HEK293 (cell line): ENCODE measurements around the gene ZNF175.

Experiments used
- BCL11B ChIP-seq: fragments of 450-650 bp; formaldehyde crosslinking; IDR thresholded peaks from 2 replicates; pipeline ENCODE4 v1.5.1; 2016; ENCODE audit warnings: low read depth, missing biosample characterization, missing genetic modification characterization
- EGR2 ChIP-seq: fragments of 450-650 bp; formaldehyde crosslinking; IDR thresholded peaks from 2 replicates; pipeline ENCODE4 v1.5.1; 2016; ENCODE audit warnings: low read depth, missing biosample characterization, missing genetic modification characterization
- KLF1 ChIP-seq: fragments of 450-650 bp; formaldehyde crosslinking; IDR thresholded peaks from 2 replicates; pipeline ENCODE4 v1.5.1; 2016; ENCODE audit warnings: missing biosample characterization, missing genetic modification characterization
- KLF10 ChIP-seq: fragments of 450-650 bp; IDR thresholded peaks from 2 replicates; pipeline ENCODE4 v1.5.1; 2018; ENCODE audit warnings: missing biosample characterization, mild to moderate bottlenecking, missing genetic modification characterization
- KLF16 ChIP-seq: fragments of 450-650 bp; formaldehyde crosslinking; IDR thresholded peaks from 2 replicates; pipeline ENCODE4 v1.5.1; 2017; ENCODE audit warnings: missing biosample characterization, missing genetic modification characterization
- KLF8 ChIP-seq: fragments of 450-650 bp; formaldehyde crosslinking; IDR thresholded peaks from 2 replicates; pipeline ENCODE4 v1.5.1; 2016; ENCODE audit warnings: missing biosample characterization, missing genetic modification characterization
- REPIN1 ChIP-seq: fragments of 450-650 bp; formaldehyde crosslinking; IDR thresholded peaks from 2 replicates; pipeline ENCODE4 v1.5.1; 2017; ENCODE audit warnings: missing biosample characterization, missing genetic modification characterization, low read depth
- ZBTB17 ChIP-seq: fragments of 450-650 bp; formaldehyde crosslinking; IDR thresholded peaks from 2 replicates; pipeline ENCODE4 v1.5.1; 2016; ENCODE audit warnings: missing biosample characterization, missing genetic modification characterization
- ZBTB20 ChIP-seq: fragments of 450-650 bp; formaldehyde crosslinking; IDR thresholded peaks from 2 replicates; pipeline ENCODE4 v1.5.1; 2016; ENCODE audit warnings: missing biosample characterization, missing genetic modification characterization
- ZFP37 ChIP-seq: fragments of 450-650 bp; formaldehyde crosslinking; IDR thresholded peaks from 2 replicates; pipeline ENCODE4 v1.5.1; 2016; ENCODE audit warnings: missing biosample characterization, missing genetic modification characterization
- ZFP69B ChIP-seq: fragments of 450-650 bp; formaldehyde crosslinking; IDR thresholded peaks from 2 replicates; pipeline ENCODE4 v1.5.1; 2016; ENCODE audit warnings: missing biosample characterization, missing genetic modification characterization
- ZNF10 ChIP-seq: fragments of 450-650 bp; formaldehyde crosslinking; IDR thresholded peaks from 2 replicates; pipeline ENCODE4 v1.5.1; 2017; ENCODE audit warnings: missing biosample characterization, missing genetic modification characterization
- ZNF169 ChIP-seq: fragments of 450-650 bp; formaldehyde crosslinking; IDR thresholded peaks from 2 replicates; pipeline ENCODE4 v1.5.1; 2016; ENCODE audit warnings: missing biosample characterization, missing genetic modification characterization
- ZNF324 ChIP-seq: fragments of 450-650 bp; formaldehyde crosslinking; IDR thresholded peaks from 2 replicates; pipeline ENCODE4 v1.5.1; 2016; ENCODE audit warnings: missing biosample characterization, missing genetic modification characterization
- ZNF558 ChIP-seq: fragments of 450-650 bp; formaldehyde crosslinking; IDR thresholded peaks from 2 replicates; pipeline ENCODE4 v1.5.1; 2016; ENCODE audit warnings: missing biosample characterization, missing genetic modification characterization
- ZNF596 ChIP-seq: fragments of 450-650 bp; IDR thresholded peaks from 2 replicates; pipeline ENCODE4 v1.5.0; 2018; ENCODE audit warnings: missing biosample characterization, mild to moderate bottlenecking, missing genetic modification characterization, moderate library complexity
- ZNF677 ChIP-seq: fragments of 450-650 bp; IDR thresholded peaks from 2 replicates; pipeline ENCODE4 v1.5.0; 2018; ENCODE audit warnings: missing biosample characterization, mild to moderate bottlenecking, missing genetic modification characterization, moderate library complexity
- ZXDB ChIP-seq: fragments of 450-650 bp; formaldehyde crosslinking; IDR thresholded peaks from 2 replicates; pipeline ENCODE4 v1.5.1; 2016; ENCODE audit warnings: missing biosample characterization, missing genetic modification characterization
- TF ChIP-seq, protein P1 (sequence below): fragments of 450-650 bp; formaldehyde crosslinking; conservative IDR thresholded peaks from 2 replicates; pipeline ENCODE4 v1.5.1; 2016; ENCODE audit warnings: low read depth, missing biosample characterization, missing genetic modification characterization
- TF ChIP-seq, protein P2 (sequence below): fragments of 450-650 bp; formaldehyde crosslinking; IDR thresholded peaks from 2 replicates; pipeline ENCODE4 v1.5.1; 2016; ENCODE audit warnings: missing biosample characterization, missing genetic modification characterization
- TF ChIP-seq, protein P3 (sequence below): fragments of 450-650 bp; formaldehyde crosslinking; IDR thresholded peaks from 2 replicates; pipeline ENCODE4; 2016; ENCODE audit warnings: missing biosample characterization, missing genetic modification characterization
- TF ChIP-seq, protein P4 (sequence below): fragments of 450-650 bp; formaldehyde crosslinking; IDR thresholded peaks from 2 replicates; pipeline ENCODE4 v1.5.1; 2017; ENCODE audit warnings: missing biosample characterization, missing genetic modification characterization
- TF ChIP-seq, protein P5 (sequence below): fragments of 450-650 bp; formaldehyde crosslinking; IDR thresholded peaks from 2 replicates; pipeline ENCODE4 v1.5.1; 2016; ENCODE audit warnings: missing biosample characterization, missing genetic modification characterization
- TF ChIP-seq, protein P6 (sequence below): fragments of 450-650 bp; formaldehyde crosslinking; IDR thresholded peaks from 2 replicates; pipeline ENCODE4 v1.5.1; 2017; ENCODE audit warnings: missing biosample characterization, missing genetic modification characterization

Gene ZNF175

DNA sequence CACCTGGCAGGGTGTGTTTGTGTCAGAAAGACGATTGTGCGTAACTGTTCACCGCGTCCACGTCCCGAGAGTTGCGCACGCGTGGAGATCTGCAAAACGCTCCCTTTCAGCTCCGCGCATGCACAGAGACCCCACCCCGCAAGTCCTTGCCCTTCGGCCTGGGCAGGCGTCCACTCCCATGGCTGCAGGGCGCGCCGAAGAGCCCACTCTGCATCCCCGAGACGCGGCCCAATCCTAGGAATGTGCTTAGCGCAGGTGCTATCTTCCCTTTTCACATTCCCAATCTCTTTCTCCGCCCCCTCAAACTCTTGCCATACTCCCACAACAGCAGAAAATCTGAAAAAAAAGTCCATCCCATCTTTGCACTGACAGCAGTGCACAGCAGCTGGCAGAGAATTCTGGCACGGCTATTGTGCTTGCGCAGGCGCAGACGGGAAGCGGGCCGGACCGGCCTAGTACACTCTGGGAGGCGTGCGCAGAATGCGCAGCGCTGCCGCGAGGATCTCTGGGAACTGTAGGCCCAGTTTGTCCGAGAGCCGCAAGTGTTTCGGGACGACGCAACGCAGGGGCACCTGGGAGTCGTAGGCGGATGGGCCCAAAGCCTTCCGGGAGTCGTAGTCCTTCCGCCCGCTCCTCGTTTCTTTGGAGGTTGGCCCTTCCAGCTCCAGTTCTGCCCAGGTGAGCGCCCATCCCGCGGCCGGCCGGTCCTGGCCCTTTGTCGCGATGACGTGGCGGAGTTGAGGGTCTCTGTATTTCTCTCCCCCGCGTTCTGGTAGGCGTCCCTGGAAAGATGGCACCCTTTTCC lies 23.1 kb downstream of the ZNF175 start (continued):
- TF ChIP-seq, protein P1, sequence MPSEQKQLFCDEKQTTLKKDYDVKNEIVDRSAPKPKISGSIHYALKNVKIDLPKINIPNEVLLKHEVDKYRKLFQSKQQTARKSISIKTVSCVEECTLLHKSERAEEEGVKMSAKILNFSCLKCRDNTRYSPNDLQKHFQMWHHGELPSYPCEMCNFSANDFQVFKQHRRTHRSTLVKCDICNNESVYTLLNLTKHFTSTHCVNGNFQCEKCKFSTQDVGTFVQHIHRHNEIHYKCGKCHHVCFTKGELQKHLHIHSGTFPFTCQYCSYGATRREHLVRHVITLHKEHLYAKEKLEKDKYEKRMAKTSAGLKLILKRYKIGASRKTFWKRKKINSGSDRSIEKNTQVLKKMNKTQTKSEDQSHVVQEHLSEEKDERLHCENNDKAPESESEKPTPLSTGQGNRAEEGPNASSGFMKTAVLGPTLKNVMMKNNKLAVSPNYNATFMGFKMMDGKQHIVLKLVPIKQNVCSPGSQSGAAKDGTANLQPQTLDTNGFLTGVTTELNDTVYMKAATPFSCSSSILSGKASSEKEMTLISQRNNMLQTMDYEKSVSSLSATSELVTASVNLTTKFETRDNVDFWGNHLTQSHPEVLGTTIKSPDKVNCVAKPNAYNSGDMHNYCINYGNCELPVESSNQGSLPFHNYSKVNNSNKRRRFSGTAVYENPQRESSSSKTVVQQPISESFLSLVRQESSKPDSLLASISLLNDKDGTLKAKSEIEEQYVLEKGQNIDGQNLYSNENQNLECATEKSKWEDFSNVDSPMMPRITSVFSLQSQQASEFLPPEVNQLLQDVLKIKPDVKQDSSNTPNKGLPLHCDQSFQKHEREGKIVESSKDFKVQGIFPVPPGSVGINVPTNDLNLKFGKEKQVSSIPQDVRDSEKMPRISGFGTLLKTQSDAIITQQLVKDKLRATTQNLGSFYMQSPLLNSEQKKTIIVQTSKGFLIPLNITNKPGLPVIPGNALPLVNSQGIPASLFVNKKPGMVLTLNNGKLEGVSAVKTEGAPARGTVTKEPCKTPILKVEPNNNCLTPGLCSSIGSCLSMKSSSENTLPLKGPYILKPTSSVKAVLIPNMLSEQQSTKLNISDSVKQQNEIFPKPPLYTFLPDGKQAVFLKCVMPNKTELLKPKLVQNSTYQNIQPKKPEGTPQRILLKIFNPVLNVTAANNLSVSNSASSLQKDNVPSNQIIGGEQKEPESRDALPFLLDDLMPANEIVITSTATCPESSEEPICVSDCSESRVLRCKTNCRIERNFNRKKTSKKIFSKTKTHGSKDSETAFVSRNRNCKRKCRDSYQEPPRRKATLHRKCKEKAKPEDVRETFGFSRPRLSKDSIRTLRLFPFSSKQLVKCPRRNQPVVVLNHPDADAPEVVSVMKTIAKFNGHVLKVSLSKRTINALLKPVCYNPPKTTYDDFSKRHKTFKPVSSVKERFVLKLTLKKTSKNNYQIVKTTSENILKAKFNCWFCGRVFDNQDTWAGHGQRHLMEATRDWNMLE (tag by site-specific recombination), result peak; percentile 58; the same call in 1 of the 2 replicates
- TF ChIP-seq ZNF10 (no peak), ZFP69B (tag by site-specific recombination) (0 out of 2 replicates have a peak, but pooled peaks have one; percentile 19), BCL11B (tag by site-specific recombination) (no peak), ZFP37 (tag by site-specific recombination) (peak; percentile 53; the same call in 1 of the 2 replicates), ZXDB (tag by site-specific recombination) (peak; percentile 61; the same call in 1 of the 2 replicates), KLF10 (tag by site-specific recombination) (peak; percentile 57; the same call in 1 of the 2 replicates), REPIN1 (tag by site-specific recombination) (no peak), ZNF596 (tag by site-specific recombination) (no peak), ZNF558 (no peak), KLF8 (tag by site-specific recombination) (peak; percentile 77; the same call in 1 of the 2 replicates), ZBTB20 (tag by site-specific recombination) (peak; percentile 38; the same call in 1 of the 2 replicates), KLF1 (tag by site-specific recombination) (peak; percentile 65), ZNF169 (tag by site-specific recombination) (no peak), ZBTB17 (peak; percentile 77), ZNF677 (tag by site-specific recombination) (no peak), KLF16 (tag by site-specific recombination) (peak; percentile 59; the same call in 1 of the 2 replicates), EGR2 (peak; percentile 35), ZNF324 (tag by site-specific recombination) (no peak)
- TF ChIP-seq, protein P2, sequence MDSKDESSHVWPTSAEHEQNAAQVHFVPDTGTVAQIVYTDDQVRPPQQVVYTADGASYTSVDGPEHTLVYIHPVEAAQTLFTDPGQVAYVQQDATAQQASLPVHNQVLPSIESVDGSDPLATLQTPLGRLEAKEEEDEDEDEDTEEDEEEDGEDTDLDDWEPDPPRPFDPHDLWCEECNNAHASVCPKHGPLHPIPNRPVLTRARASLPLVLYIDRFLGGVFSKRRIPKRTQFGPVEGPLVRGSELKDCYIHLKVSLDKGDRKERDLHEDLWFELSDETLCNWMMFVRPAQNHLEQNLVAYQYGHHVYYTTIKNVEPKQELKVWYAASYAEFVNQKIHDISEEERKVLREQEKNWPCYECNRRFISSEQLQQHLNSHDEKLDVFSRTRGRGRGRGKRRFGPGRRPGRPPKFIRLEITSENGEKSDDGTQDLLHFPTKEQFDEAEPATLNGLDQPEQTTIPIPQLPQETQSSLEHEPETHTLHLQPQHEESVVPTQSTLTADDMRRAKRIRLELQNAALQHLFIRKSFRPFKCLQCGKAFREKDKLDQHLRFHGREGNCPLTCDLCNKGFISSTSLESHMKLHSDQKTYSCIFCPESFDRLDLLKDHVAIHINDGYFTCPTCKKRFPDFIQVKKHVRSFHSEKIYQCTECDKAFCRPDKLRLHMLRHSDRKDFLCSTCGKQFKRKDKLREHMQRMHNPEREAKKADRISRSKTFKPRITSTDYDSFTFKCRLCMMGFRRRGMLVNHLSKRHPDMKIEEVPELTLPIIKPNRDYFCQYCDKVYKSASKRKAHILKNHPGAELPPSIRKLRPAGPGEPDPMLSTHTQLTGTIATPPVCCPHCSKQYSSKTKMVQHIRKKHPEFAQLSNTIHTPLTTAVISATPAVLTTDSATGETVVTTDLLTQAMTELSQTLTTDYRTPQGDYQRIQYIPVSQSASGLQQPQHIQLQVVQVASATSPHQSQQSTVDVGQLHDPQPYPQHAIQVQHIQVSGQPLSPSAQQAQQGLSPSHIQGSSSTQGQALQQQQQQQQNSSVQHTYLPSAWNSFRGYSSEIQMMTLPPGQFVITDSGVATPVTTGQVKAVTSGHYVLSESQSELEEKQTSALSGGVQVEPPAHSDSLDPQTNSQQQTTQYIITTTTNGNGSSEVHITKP (tag by site-specific recombination), result peak; percentile 79
- TF ChIP-seq, protein P3, sequence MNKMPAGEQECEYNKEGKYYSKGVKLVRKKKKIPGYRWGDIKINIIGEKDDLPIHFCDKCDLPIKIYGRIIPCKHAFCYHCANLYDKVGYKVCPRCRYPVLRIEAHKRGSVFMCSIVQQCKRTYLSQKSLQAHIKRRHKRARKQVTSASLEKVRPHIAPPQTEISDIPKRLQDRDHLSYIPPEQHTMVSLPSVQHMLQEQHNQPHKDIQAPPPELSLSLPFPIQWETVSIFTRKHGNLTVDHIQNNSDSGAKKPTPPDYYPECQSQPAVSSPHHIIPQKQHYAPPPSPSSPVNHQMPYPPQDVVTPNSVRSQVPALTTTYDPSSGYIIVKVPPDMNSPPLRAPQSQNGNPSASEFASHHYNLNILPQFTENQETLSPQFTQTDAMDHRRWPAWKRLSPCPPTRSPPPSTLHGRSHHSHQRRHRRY (tag by site-specific recombination), result no peak
- TF ChIP-seq, protein P4, sequence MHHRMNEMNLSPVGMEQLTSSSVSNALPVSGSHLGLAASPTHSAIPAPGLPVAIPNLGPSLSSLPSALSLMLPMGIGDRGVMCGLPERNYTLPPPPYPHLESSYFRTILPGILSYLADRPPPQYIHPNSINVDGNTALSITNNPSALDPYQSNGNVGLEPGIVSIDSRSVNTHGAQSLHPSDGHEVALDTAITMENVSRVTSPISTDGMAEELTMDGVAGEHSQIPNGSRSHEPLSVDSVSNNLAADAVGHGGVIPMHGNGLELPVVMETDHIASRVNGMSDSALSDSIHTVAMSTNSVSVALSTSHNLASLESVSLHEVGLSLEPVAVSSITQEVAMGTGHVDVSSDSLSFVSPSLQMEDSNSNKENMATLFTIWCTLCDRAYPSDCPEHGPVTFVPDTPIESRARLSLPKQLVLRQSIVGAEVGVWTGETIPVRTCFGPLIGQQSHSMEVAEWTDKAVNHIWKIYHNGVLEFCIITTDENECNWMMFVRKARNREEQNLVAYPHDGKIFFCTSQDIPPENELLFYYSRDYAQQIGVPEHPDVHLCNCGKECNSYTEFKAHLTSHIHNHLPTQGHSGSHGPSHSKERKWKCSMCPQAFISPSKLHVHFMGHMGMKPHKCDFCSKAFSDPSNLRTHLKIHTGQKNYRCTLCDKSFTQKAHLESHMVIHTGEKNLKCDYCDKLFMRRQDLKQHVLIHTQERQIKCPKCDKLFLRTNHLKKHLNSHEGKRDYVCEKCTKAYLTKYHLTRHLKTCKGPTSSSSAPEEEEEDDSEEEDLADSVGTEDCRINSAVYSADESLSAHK (tag by site-specific recombination), result no peak
- TF ChIP-seq, protein P5, sequence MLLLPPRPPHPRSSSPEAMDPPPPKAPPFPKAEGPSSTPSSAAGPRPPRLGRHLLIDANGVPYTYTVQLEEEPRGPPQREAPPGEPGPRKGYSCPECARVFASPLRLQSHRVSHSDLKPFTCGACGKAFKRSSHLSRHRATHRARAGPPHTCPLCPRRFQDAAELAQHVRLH (tag by site-specific recombination), result no peak
- TF ChIP-seq, protein P6, sequence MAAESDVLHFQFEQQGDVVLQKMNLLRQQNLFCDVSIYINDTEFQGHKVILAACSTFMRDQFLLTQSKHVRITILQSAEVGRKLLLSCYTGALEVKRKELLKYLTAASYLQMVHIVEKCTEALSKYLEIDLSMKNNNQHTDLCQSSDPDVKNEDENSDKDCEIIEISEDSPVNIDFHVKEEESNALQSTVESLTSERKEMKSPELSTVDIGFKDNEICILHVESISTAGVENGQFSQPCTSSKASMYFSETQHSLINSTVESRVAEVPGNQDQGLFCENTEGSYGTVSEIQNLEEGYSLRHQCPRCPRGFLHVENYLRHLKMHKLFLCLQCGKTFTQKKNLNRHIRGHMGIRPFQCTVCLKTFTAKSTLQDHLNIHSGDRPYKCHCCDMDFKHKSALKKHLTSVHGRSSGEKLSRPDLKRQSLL, result no peak
